ENCODE measurements around the gene FOXF1.

FOXF1 gene

GRCh38 chr16:86510465-86511261, at the start of gene FOXF1:
Gene FOXF1 (plus strand): TSS chr16:86510527. CDS start chr16:86510570, 43 bp downstream.
- DNase-seq, result no peak

DNA sequence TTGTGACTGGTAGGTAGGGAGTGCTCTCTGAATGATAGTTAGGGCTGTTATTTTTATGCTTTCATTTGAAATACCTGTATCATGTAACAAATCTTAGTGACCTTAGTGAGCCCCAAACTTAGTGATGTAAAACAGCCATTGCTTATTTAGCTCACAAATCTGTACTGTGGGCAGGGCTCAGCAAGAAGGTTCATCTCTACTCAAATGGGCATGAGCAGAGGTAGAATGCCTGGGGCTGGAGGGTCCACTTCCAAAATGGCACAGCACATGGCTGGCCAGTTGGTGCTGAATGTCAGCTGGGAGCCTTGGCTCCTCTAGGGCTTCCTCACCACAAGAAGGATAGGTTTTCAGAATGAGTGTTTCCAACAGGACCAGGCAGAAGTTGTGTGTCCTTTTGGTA, 49.3 kb upstream of the FOXF1 start:
- DNase-seq, result no peak

DNA sequence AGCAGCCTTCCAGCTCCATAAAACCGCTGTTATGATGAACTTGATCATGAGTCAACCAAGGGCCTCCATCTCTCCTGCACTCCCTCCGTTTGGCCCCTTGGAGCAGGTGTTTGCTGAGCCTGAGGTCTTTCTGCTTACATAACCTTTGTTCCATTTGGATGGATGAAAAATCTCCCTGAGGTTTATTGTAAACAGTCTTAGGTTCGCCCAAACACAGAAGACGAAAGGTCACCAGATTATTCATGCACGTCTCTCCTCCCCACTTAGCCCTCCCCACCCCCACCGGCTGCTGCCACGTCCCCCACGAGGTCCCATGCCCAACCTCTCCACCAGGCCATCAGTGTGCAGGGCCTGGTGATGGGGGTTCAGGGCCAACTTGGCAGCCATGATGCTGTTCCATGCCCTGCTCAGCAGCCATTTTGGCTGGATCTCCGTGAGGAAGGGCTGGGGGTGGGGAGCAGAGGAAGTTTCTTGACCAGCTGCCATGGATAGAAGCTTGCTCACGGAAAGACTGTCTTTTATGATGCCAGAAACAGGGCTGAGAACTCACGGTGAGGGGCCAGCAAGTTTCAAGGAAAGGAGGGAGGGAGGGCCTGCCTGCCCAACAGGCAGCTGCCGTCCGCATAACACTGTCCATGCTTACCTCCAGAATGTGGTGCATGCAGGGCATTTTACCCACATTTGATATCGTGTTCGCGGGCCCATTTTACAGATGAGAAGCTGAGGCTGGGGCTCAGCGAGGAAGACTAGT, 47.8 kb upstream of the FOXF1 start:
- DNase-seq, result no peak

DNA sequence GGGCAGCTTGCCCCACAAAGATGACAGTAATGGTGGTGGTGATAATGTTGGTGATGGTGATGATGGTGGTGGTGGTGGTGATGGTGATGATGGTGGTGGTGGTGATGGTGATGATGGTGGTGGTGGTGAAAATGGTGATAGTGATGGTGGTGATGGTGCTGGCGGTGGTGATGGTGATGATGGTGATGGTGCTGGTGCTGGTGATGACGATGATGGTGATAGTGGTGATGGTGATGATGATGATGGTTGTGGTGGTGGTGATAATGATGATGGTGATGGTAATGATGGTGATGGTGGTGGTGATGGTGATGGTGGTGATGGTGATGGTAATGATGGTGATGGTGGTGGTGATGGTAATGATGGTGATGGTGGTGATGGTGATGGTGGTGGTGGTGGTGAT, 46.3 kb upstream of the FOXF1 start:
- DNase-seq, result no peak

DNA sequence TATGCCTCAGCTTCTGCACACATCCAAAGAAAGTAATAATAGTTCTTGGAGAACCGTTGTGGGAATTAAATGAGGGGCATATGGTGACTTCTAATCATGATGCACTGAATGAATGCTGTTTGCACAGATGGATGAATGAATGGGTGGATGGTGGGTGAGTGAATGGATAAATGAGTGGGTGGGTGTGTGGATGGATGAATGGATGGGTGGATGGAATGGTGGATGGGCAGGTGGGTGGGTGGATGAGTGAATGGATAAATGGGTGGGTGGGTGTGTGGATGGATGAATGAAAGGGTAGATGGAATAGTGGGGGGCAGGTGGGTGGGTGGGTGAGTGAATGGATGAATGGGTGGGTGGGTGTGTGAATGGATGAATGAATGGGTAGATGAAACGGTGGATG, 44.9 kb upstream of the FOXF1 start:
- DNase-seq, result no peak

DNA sequence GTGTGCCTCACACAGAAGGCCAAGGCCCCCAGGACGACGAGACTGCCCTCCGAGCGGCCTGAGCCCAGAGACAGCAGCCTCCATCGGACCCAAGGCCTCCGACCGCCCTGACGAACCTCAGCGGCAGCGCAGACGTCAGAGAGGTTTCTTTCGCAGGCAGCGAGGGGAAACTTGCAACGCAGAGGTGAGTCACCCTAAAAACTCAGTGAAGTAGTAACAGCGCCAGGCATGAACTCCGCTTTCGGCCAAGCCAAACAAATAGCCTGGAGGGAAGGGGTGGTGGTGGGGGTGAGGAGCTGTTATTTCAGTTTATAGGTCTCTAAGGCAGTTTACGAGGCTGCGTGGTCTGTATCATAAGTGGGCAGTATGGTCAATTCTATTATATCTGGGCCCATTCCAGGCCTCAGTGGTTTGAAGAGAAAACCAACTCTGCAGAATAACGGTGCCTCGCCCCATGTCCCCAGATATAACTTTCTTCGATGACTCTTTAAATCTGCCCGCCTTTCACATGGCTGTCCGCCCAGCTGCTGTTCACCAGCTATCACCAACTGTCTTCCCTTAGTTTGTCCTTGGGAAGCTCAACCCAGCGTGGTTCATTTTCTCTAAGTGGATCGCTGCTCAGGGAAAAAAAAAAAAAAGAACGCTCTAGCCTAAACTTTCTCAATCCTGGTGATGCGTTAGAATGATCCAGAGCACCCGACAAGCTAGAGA, 43.5 kb upstream of the FOXF1 start:
- DNase-seq, result no peak

DNA sequence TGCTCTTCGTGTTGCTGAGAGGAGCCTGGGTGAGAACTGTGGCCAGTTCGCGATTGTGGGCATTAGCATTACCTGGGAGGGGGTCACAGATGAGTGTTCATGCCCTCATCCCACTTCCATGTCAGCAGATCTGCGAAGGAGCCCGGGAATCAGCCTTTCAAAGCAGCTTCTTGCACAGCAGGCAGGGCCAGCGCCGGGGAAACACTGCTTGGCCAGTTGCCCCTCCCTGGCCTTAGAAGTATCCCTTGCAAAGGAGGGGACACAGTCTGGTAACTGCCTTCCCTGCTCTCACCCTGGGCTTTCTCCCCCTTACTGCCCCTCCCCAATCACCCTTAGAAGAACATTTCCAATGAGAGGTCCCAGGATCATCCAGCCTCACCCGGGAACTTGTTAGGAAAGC, 42.8 kb upstream of the FOXF1 start:
- DNase-seq, result no peak

DNA sequence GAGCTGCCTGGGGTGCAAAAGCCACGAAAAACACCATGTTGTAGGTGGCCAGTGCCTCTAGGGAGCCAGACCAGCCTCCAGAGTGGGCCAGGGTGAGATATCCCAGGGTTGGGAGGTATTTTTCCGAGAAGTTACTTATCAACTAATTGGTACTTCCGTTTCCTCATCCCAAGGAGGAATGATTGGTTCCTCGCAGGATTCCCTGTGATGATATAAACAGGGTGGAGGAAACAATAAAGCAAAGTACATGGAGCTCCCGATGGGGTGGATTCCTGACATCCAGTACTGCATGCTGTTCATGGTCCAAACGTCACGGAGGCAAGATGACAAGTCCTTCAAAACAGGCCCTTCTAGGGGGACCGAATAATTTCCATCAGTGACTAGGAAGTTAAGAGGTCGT, 39.4 kb upstream of the FOXF1 start:
- no peak for DNase-seq

DNA sequence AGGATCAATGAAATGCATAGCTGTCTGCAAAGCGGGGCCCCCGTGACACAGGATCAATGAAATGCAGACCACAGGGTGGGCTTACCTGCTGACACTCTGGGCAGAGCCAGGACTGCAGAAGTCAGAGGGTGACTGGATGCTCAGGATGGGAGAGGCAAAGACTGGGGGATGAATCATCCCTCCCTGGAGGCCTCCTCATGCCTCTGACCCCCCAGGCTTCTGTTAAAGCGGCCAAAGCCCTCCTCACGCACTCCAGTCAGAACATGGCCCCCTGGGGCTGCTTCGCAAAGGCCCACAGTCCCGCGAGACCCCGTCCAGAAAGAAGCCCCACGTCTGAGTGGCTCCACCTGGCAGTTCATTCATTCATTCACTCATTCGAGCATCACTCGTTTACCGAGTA, 38.4 kb upstream of the FOXF1 start:
- no peak for DNase-seq

DNA sequence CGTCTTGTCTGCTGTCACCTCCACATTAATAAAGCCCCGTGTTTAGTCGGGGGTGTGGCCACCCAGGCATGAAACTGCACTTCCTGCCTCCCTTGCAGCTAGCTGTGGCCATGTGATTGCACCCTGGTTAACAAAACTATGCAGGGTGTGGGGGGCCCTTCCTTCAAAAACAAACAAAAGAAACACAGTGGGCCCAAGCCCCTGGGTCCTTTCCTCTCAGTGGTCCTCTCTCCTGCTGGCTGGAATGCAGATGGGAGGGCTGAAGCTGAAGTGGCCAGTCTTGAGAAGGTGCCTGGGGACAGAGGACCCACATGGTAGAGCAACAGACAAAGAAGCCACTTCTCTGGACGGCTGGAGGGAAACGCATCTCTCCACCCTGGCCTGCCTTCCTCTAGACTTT, 38.0 kb upstream of the FOXF1 start:
- DNase-seq, result no peak

DNA sequence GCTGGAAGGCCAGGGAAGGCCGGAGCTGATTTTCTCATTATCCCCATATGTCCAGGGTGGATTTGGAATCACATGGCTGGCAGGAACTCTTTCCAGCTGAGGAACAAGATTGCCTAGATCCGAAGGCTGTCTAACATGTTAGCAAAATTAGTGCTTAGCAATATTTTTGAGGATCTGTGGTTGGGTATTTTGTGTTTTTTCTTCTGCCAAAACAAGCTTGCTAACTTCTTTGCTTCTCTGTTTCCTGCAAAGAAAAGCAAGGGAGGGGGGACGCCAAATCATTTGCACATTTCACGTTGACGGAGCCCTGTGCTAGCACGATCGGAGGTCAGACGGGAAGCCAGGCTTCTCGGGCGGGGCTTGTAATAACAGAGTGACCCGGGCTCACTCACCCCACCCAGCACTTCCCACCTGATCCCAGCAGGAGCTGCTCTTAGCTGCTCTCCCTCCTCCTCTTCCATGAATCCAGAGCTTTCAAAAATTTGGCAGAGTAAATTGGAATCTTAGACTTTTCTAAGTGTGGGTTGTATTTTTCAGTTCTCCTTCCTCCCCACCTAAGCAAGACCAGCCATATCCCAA, 33.3 kb upstream of the FOXF1 start:
- no peak for DNase-seq

DNA sequence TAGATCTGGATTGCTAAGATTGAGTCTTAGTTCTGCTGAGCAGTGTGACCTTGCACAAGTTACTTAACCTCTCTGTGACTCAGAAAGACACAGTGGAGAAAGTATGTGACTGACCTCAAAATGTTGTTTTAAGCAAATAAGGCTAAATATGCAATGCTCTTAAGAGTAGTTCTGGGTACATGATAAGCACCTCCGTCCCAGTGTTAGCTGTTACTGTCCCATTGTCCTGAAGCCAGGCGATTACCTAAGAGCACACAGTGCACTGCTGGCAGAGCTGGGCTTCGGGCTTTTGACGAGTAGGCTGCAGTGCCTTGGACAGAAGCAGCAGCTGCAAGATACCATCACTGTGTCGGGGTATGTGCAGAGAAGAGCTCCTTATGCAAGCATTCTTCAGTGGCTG, 32.7 kb upstream of the FOXF1 start:
- DNase-seq, result no peak

DNA sequence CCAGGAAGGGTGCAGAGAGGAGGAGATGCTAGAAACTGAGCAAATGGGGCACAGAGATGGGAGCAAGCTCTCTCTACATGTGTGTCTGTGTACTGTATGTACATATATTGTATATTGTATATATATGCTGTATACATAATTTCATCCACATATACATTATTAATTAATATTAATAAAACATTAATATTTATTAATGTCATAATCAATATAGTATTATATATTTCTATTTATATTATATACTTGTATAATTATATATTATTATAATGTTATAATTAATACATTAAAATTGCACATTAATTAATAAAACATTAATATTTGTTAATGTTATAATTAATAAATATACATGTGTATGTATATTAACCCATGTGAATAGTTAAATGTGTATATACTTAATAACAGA, 31.5 kb upstream of the FOXF1 start:
- no peak for DNase-seq

DNA sequence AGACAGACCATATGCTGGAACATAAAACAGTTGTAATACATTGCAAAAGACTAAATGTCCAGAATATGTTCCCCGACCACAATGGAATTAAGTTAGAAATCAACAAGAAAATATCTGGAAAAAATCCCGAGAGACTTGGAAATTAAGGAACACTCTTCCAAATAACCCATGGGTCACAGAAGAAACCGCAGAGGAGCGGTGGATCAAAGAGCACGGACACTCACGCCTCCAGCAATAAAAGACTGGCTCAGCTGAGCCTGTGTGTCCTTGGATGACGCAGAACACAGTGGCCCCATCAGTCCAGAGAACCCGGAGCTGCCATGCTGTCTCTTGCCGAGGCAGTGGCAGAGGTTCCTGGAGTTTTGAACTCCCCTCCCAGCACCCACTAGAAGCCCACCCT, 30.9 kb upstream of the FOXF1 start:
- no peak for DNase-seq

GRCh38 chr16:86480444-86480843, 29.9 kb upstream of the FOXF1 start:
- DNase-seq, result no peak

DNA sequence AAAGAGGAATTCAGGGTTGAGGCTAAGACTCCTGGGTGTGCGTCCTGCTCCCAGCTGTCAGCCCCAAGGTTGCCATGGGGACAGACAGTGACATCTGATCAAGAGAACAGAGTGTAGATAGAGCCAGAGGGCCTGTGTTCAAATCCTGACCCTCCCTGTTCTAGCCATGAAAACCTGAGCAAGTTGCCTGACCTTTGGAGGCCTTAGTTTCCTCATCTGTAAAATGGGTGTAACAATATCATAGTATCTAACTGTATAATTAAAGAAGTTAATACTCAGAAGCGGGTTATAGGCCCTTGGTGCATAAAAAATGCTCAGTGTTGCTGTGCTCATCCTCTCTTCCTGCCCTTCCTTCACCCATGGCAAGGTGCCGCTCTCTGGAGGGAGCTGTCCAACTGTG, 28.7 kb upstream of the FOXF1 start:
- DNase-seq, result no peak

DNA sequence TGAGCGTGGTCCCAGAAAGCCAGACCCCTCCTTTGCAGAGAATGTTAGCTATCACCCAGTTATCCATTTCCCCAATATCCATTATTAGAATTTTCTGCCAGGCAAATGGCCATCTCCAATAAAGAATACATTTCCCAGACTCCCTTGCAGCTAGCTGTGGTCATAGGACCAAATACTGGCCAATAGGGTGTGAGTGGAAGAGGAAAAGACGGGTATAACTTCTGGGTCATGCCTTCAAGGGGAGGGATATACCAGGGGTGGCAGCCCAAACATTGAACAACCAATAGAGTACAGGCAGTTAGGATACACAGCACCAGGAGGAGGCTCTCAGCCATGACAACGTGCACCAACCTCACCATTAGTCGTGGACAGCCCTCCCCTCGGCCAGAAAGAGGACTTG, 26.1 kb upstream of the FOXF1 start:
- no peak for DNase-seq

- no peak for DNase-seq
Measured at GRCh38 chr16:86485746-86486145, 24.6 kb upstream of the FOXF1 start.

GRCh38 chr16:86490859-86491639, 19.3 kb upstream of the FOXF1 start:
- DNase-seq, result no peak

DNA sequence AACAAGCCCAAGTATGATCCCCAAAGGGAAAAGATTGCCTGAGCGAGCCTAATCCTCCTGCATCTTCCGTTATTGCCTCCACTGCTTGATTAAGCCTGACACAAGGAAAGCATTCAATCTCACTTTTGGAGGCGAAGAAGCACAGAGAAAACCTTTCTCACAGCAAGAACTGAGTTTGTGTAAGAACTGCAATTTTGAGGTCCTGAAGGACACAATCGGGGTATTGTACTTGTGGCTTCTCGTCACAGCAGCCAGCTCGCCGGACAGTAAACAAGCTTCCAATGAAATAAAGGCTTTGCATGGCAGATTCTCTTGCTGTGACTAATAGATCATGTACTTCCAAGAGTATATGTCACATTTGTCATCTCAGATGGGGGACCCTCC, 18.7 kb upstream of the FOXF1 start:
- DNase-seq, result no peak

GRCh38 chr16:86492267-86492960, 17.9 kb upstream of the FOXF1 start:
- DNase-seq, result no peak

GRCh38 chr16:86492961-86493629, 17.2 kb upstream of the FOXF1 start:
- DNase-seq, result no peak

All from SIG-M5 (cell line).